Motor neuron (in vitro differentiated cells): ENCODE data around the gene ANTKMT. TPM values are rescaled to one million over a fixed set of nuclear protein-coding genes. Genes with fewer than 3 reads are reported as not detected.

ENCODE experiments used
- ATAC-seq, 8 experiments: fragments of 200-7000 bp; cut with Tn5 transposase; replicated peaks in 6 of 8; 2 replicates each; pipeline ENCODE4 v1.8.0; 2021; ENCODE audit warnings: mild to moderate bottlenecking in 8 of 8, moderate library complexity in 8 of 8
- H3K27ac ChIP-seq, 2 donors: fragments of 250-450 bp; sonication (Bioruptor Pico); 2 replicates each; pipeline ENCODE4 v1.9.0; 2021; ENCODE audit warnings: antibody characterized with exemption in 2 of 2, mild to moderate bottlenecking in 2 of 2, moderate library complexity in 1 of 2
- H3K4me1 ChIP-seq, 2 donors: fragments of 250-450 bp; sonication (Bioruptor Pico); replicated peaks in 1 of 2; 2 replicates each; pipeline ENCODE4 v1.6.1; 2021; ENCODE audit warnings: antibody characterized with exemption in 2 of 2, mild to moderate bottlenecking in 2 of 2, moderate library complexity in 1 of 2
- H3K4me3 ChIP-seq, 5 donors: fragments of 250-450 bp; sonication (Bioruptor Pico); 2 replicates each; pipeline ENCODE4 v1.9.0; 2021; ENCODE audit warnings: antibody characterized with exemption in 5 of 5, mild to moderate bottlenecking in 5 of 5, moderate library complexity in 4 of 5
- WGBS, 10 experiments: fragments of 450-650 bp; shearing (Covaris generic); methylation state at CpG; one replicate each; pipeline ENCODE4 v1.0.0; 2022; 5-methylcytosine and 5-hydroxymethylcytosine counted together
- in situ Hi-C, 9 experiments: fragments of 400-800 bp; cut with MboI; loops; one replicate each; pipeline ENCODE4 v1.15.0; 2021; ENCODE audit warnings: low sequenced_read_pairs in 9 of 9, low pct_unique_long_range_greater_than_20kb in 2 of 9; ENCODE audit not compliant: unreplicated experiment in 9 of 9
- total RNA-seq, 8 experiments: library from RNA; unstranded; fragments of 300-600 nt; gene quantifications; 2 replicates each; pipeline versions ENCODE4 v1.2.3 to v1.2.4, GENCODE V29; 2022

ANTKMT gene
- total RNA-seq, 8 experiments from 2014 or later, result 21.6 to 30.5 (median 24.5) TPM

GRCh38 chr16:715477-716199 lies 5.3 kb upstream of the ANTKMT start:
- in situ Hi-C loops, result loop anchor here in 1 of 9 experiments (25.0 kb wide), 1 partner anchor 347 kb away; the partner anchor contains the start of gene SSTR5
- ATAC-seq, result peak; percentile 12 to 28 (median 25)
- WGBS, 10 experiments, result 0 to 4% (median 0%) methylated on average over 3 to 13 of the region's 74 CpGs; no CpG with 5 or more reads in 7 of the 10 experiments
- peak overlapping the region; percentile 41 to 74 (median 61) for H3K4me3 ChIP-seq
- H3K4me1 ChIP-seq, result peaks cover 53 to 59% of the 10 kb centered on the region in 2 donors
- peak overlapping the region; percentile 51 to 89 for H3K27ac ChIP-seq

- in situ Hi-C loops, result loop anchor here in 1 of 9 experiments (25.0 kb wide), 1 partner anchor 346 kb away; the partner anchor contains the start of gene SSTR5
- H3K4me1 ChIP-seq, result peaks cover 47 to 54% of the 10 kb centered on the region in 2 donors
- peak in 4 of 8 experiments; percentile 1 to 8 (median 4) for ATAC-seq
- no CpG with 5 or more reads among the region's 12 CpGs for WGBS, 10 experiments
- H3K27ac ChIP-seq, result peak overlapping the region; percentile 51 to 89
- H3K4me3 ChIP-seq, result peak overlapping the region; percentile 41 to 74 (median 61)
These were observed 4.8 kb upstream of the ANTKMT start for GRCh38 chr16:716200-716568.

- Histone ChIP-seq H3K27ac (peak overlapping the region; percentile 51 to 89), H3K4me3 (peak overlapping the region in 4 of 5 donors; percentile 47 to 74 (median 63)), H3K4me1 (peaks cover 44 to 51% of the 10 kb centered on the region in 2 donors)
- WGBS, 10 experiments, result 33 to 41% methylated on average over 1 to 14 of the region's 29 CpGs; no CpG with 5 or more reads in 8 of the 10 experiments
- ATAC-seq, result no peak
- in situ Hi-C loops, result loop anchor here in 1 of 9 experiments (25.0 kb wide), 1 partner anchor 345 kb away; the partner anchor contains the start of gene SSTR5
These were observed 4.1 kb upstream of the ANTKMT start for GRCh38 chr16:716768-717325.

- H3K4me3 ChIP-seq, result no peak overlapping the region
- peak overlapping the region in 1 of 2 donors; percentile 97 for H3K27ac ChIP-seq
- in situ Hi-C loops, result loop anchor here in 1 of 9 experiments (25.0 kb wide), 1 partner anchor 345 kb away; the partner anchor contains the start of gene SSTR5
- H3K4me1 ChIP-seq, result peaks cover 45 to 53% of the 10 kb centered on the region in 2 donors
- no peak for ATAC-seq
- WGBS, 10 experiments, result 100% methylated on average over 1 of the region's 32 CpGs; no CpG with 5 or more reads in 9 of the 10 experiments
These were observed 3.3 kb upstream of the ANTKMT start for GRCh38 chr16:717450-718245.

GRCh38 chr16:718389-718788 lies 2.6 kb upstream of the ANTKMT start:
- peaks cover 45 to 53% of the 10 kb centered on the region in 2 donors for H3K4me1 ChIP-seq
- in situ Hi-C loops, result loop anchor here in 1 of 9 experiments (25.0 kb wide), 1 partner anchor 344 kb away; the partner anchor contains the start of gene SSTR5
- peak overlapping the region in 1 of 2 donors; percentile 97 for H3K27ac ChIP-seq
- WGBS, 10 experiments, result 88 to 100% (median 97%) methylated on average over 2 to 6 of the region's 9 CpGs; no CpG with 5 or more reads in 6 of the 10 experiments
- ATAC-seq, result no peak
- no peak overlapping the region for H3K4me3 ChIP-seq

- peak overlapping the region; percentile 94 to 97 for H3K27ac ChIP-seq
- in situ Hi-C loops, result loop anchor here in 1 of 9 experiments (25.0 kb wide), 1 partner anchor 343 kb away; the partner anchor contains the start of gene SSTR5
- ATAC-seq, result no peak
- peaks cover 45 to 53% of the 10 kb centered on the region in 2 donors for H3K4me1 ChIP-seq
- peak overlapping the region in 2 of 5 donors; percentile 59 to 99 for H3K4me3 ChIP-seq
- 40 to 100% (median 96%) methylated on average over 1 to 4 of the region's 6 CpGs; no CpG with 5 or more reads in 7 of the 10 experiments for WGBS, 10 experiments
These were observed 2.0 kb upstream of the ANTKMT start for GRCh38 chr16:718922-719321.

GRCh38 chr16:719815-720446 lies 1.0 kb upstream of the ANTKMT start:
- in situ Hi-C loops, result loop anchor here in 1 of 9 experiments (25.0 kb wide), 1 partner anchor 342 kb away; the partner anchor contains the start of gene SSTR5

GRCh38 chr16:720447-720989 lies 428 bp upstream of the ANTKMT start:
- peaks cover 45 to 46% of the 10 kb centered on the region in 2 donors for H3K4me1 ChIP-seq
- in situ Hi-C loops, result loop anchor here in 1 of 9 experiments (25.0 kb wide), 1 partner anchor 342 kb away; the partner anchor contains the start of gene SSTR5
- peak; percentile 5 to 61 (median 48) for ATAC-seq
- WGBS, 10 experiments, result 0% methylated on average over 5 of the region's 38 CpGs; no CpG with 5 or more reads in 9 of the 10 experiments
- H3K27ac ChIP-seq, result peak overlapping the region; percentile 94 to 97
- H3K4me3 ChIP-seq, result peak overlapping the region; percentile 59 to 99 (median 77)

More at GRCh38 chr16:719815-720446, 1.0 kb upstream of the ANTKMT start:
- Histone ChIP-seq H3K27ac (peak overlapping the region; percentile 94 to 97), H3K4me3 (peak overlapping the region; percentile 59 to 99 (median 77)), H3K4me1 (peaks cover 45 to 46% of the 10 kb centered on the region in 2 donors)
- ATAC-seq, result peak in 5 of 8 experiments; percentile 0 to 6 (median 4)
- WGBS, 10 experiments, result 0 to 20% (median 8%) methylated on average over 1 to 2 of the region's 16 CpGs; no CpG with 5 or more reads in 4 of the 10 experiments

GRCh38 chr16:721765-722540 lies 1.0 kb downstream of the ANTKMT start:
- H3K4me1 ChIP-seq, result peaks cover 33 to 43% of the 10 kb centered on the region in 2 donors
- in situ Hi-C loops, result loop anchor here in 1 of 9 experiments (25.0 kb wide), 1 partner anchor 340 kb away; the partner anchor contains the start of gene SSTR5
- H3K4me3 ChIP-seq, result peak overlapping the region; percentile 59 to 99 (median 77)
- 72 to 90% methylated on average over 4 to 5 of the region's 51 CpGs; no CpG with 5 or more reads in 8 of the 10 experiments for WGBS, 10 experiments
- ATAC-seq, result no peak
- peak overlapping the region; percentile 94 to 97 for H3K27ac ChIP-seq

- H3K27ac ChIP-seq, result no peak overlapping the region
- ATAC-seq, result no peak
- in situ Hi-C loops, result loop anchor here in 1 of 9 experiments (25.0 kb wide), 1 partner anchor 339 kb away; the partner anchor contains the start of gene SSTR5
- WGBS, 10 experiments, result 20 to 100% (median 100%) methylated on average over 1 to 4 of the region's 24 CpGs; no CpG with 5 or more reads in 3 of the 10 experiments
- no peak overlapping the region for H3K4me3 ChIP-seq
- peaks cover 23 to 32% of the 10 kb centered on the region in 2 donors for H3K4me1 ChIP-seq
These were observed 2.1 kb downstream of the ANTKMT start for GRCh38 chr16:722835-723633.
